Measurements from ENCODE around the gene TRAK2. TPM values are rescaled to one million over a fixed set of nuclear protein-coding genes. Genes with fewer than 3 reads are reported as not detected.
A peak's percentile ranks its signal among the peaks of the same experiment; 100 is the strongest.

The TRAK2 gene
- total and polyA plus RNA-seq, 9 of the 15 experiments (the other 6 are each of a cell fraction or from before 2014, with no cell fraction given) = 3.4 to 10.4 (median 7.3) TPM

DNA sequence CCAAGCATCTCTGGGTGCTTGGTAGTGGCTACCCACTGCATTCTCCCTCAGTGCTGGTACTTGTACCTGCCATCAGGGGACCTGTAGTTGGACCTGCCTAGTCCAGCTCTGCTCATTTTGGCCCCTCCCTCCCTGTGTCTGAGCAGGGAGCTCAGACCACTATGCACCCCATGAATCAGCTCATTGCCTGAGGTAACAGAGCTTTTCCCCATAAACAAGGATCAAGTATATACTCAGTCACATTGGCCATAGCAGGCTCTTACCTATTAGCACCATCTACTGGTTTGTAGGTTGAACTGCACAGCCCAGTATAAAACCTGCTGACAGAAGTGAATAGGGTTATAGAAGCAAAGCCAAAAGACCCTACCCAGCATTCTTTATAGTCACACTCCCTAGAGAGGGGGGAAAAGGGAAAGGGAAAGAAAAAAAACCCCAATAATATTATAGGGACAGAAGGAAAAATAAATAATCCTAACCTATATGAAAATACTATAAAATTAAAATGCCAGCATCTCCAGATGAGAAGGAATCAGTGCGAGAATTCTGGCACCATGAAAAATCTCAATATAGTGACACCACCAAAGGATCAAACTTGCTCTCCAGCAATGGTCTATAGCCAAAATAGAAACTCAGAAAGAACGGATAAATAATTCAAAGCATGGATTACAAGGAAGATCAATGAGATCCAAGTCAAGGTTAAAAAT lies 87.2 kb downstream of the TRAK2 start (continued):
- TF ChIP-seq REST (IDR thresholded peaks at IDR 0.05; ENCODE audit: borderline replicate concordance) (peak; percentile 62; the same call in 1 of the 2 replicates), REST (CRISPR knock-in tag; IDR thresholded peaks at IDR 0.05; ENCODE audit: low read depth) (no peak), TEAD2 (tag; IDR thresholded peaks at IDR 0.05) (no peak), ZFP1 (CRISPR knock-in tag; IDR thresholded peaks at IDR 0.05) (no peak), SMARCE1 (IDR thresholded peaks at IDR 0.05) (no peak), MAFK (IDR thresholded peaks at IDR 0.05; ENCODE audit: low read length) (no peak), SPI1 (IDR thresholded peaks at IDR 0.05; ENCODE audit: borderline replicate concordance, low read depth, low read length) (no peak), NR1H2 (CRISPR knock-in tag; IDR thresholded peaks at IDR 0.05) (no peak), POLR2AphosphoS5 (IDR thresholded peaks at IDR 0.05; ENCODE audit: control insufficient read depth, insufficient read depth, low read depth, low read length) (no peak), GTF3C2 (IDR thresholded peaks at IDR 0.05; ENCODE audit: borderline replicate concordance, extremely low read depth, insufficient read length) (no peak), ZNF354B (CRISPR knock-in tag; IDR thresholded peaks at IDR 0.05) (no peak), PPARD (CRISPR knock-in tag; IDR thresholded peaks at IDR 0.05) (no peak), HDAC8 (tag; IDR thresholded peaks at IDR 0.05) (no peak), ARID2 (IDR thresholded peaks at IDR 0.05) (peak; percentile 62; the same call in 1 of the 2 replicates)
- TF ChIP-seq, protein P1, sequence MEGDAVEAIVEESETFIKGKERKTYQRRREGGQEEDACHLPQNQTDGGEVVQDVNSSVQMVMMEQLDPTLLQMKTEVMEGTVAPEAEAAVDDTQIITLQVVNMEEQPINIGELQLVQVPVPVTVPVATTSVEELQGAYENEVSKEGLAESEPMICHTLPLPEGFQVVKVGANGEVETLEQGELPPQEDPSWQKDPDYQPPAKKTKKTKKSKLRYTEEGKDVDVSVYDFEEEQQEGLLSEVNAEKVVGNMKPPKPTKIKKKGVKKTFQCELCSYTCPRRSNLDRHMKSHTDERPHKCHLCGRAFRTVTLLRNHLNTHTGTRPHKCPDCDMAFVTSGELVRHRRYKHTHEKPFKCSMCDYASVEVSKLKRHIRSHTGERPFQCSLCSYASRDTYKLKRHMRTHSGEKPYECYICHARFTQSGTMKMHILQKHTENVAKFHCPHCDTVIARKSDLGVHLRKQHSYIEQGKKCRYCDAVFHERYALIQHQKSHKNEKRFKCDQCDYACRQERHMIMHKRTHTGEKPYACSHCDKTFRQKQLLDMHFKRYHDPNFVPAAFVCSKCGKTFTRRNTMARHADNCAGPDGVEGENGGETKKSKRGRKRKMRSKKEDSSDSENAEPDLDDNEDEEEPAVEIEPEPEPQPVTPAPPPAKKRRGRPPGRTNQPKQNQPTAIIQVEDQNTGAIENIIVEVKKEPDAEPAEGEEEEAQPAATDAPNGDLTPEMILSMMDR (IDR thresholded peaks at IDR 0.05 in 2 of 3, conservative IDR thresholded peaks at IDR 0.05 in 1 of 3; ENCODE audit: insufficient read depth in 2 of 3, low read depth in 1 of 3, low read length in 3 of 3) = peak; percentile 61 to 77 (median 70)

Measured in K562 (cell line).